Fibroblast of gingiva (primary cell): Measurements from ENCODE around the gene SIPA1.
A peak's percentile ranks its signal among the peaks of the same experiment; 100 is the strongest.
"Not testable (repeated sequence)": the region's sequence is repeated elsewhere in the genome, so short reads cannot be mapped to it uniquely, and the experiment has no call there.

Experiments
- DNase-seq: peaks from one replicate; pipeline ENCODE4 v3.0.0-alpha.2; 2011; ENCODE audit warnings: low read depth

The SIPA1 gene

DNA sequence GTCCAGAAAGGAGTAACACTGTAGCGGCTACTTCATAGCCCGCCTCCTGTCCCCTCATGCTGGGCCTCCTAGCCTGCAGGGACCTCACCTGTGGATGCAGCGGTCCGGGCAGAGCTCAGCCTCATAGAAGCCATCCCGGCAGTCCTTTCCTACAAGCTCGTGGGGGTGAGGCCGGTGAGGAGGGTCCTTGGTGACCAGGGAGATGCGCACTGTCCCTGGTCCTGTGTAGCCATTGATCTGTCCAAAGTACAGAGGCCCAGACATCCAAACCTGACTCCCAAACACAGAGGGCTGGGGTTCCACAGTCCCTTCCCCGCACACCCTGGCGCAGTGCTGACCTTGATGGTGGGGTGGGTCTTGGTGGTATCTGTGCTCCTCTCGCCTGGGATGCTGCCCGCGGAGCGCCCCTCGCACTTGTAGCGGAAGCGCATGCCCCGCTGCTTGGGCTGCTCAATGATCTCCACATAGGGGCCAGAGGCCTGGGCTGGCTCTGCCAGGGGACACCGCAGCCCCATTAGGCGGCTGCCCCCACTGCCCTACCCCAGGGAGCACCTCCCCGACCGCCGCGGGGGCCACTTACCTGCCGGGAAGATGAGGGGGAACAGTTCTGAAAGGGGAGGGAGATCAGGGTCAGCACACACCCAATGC is 23.8 kb downstream of the SIPA1 start:
- no peak for DNase-seq

DNA sequence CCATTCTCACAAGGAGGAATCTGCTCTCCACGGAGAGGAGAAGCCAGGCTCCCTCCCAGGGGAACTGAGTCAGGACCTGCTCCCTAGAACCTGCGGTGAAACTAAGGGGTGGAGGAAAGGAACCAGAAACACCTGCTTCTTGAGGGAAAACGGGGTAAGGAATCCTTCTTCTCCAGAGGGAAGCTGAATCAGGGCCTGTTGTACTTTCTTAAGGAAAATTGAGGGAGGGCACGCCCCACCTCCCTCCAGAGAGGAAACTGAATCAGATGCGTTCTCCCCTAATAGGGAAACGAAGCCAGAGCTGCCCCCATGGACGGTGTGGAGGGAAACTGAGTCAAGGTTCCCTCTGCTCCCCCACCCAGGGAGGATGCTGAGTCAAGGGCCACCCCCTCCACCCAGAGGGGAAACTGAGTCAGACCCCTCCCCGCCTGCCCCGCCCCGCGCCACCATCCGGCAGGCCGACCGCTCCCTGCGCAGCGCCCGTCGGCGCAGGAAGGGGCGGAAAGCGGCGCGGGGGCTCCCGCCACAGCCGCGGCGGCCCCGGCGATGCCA is 24.4 kb downstream of the SIPA1 start:
- DNase-seq = no peak

GRCh38 chr11:65662799-65663638 is 25.1 kb downstream of the SIPA1 start, which contains the start of gene RELA:
Gene RELA (minus strand): TSS chr11:65662916. CDS start chr11:65662832, 84 bp downstream.
- peak; percentile 96 for DNase-seq

DNA sequence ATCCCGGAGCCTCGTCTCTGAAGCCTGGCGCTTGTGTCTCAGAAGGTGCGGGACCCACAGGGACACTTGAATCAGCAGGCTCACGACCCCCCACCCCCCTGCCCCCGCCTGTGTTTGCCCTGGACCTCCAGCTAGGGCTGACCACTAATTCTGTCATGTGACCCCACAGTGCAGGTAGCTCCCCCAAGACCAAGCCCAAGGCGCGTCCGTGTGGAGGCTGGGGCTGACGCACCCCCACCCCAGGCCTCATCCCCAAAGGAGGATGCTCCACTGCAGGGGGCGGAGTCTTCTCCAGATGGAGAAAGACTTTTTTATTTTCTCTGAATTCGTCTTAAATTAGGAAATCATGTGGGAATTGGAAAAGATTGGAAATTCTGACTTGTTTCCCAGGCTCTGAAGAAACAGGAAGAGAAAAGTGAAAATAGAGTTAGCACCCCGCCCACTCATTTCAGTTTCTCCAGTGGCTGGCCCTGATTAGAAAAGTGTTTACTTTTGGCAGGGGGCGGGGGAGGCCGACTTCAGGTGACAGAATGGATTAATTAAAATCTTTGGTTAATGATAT is 25.8 kb downstream of the SIPA1 start:
- DNase-seq = peak; percentile 77

GRCh38 chr11:65672180-65672860 is 34.4 kb downstream of the SIPA1 start:
- no peak for DNase-seq

DNA sequence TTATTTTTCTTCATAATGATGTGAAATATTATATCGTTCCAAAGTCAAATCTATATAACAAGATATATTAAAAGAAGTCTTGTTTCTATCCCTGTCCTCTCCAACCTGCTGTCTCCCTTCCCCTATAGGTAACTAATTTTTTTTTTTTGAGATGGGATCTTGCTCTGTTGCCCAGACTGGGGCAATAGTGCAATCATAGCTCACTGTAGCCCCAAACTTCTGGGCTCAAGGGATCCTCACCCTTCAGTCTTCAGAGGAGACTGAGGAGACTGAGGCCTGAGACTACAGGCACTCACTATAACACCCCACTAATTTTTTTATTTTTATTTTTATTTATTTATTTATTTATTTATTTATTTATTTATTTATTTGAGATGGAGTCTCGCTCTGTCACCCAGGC is 35.1 kb downstream of the SIPA1 start:
- no peak for DNase-seq

DNA sequence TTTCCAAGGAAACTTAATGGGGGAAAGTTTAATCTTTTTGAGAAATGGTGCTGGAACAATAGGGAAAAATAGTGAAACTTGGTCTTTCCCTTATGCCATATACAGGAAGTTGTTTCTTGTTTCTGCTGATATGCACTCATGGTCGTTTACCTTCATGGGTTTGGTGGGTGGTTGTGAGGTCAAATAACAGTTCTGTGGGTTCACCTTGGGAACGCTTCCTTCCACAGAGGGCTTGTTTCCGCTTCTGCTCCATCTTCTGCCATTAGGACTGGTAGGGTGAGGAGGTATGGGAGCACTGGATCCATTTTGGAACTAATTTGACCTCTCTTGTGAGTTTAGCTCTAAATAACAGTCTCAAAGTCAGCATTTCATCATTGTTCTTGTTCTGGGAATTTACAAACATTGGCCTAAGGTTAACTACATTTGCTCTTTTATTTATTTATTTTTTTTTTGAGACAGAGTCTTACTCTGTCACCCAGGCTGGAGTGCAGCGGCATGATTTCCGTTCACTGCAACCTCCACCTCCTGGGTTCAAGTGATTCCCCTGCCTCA is 42.4 kb downstream of the SIPA1 start:
- DNase-seq = no peak

- DNase-seq = not testable (repeated sequence)
These were observed 45.6 kb downstream of the SIPA1 start for GRCh38 chr11:65683480-65683879.

DNA sequence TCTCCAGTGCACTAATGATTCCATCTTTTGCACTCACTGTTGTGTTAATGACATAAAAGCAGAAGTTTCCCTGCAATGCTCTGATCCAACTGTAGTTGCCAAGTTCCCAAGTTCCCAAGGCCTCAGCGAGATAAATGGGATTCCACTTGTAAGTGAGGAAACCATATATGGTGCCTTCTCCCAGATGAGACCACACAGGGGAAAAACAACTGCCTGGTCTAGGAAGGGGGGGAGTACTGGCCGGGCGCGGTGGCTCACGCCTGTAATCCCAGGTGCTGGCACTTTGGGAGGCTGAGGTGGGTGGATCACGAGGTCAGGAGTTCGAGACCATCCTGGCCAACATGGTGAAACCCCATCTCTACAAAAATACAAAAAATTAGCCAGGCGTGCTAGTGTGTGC is 48.1 kb downstream of the SIPA1 start:
- DNase-seq = no peak

DNA sequence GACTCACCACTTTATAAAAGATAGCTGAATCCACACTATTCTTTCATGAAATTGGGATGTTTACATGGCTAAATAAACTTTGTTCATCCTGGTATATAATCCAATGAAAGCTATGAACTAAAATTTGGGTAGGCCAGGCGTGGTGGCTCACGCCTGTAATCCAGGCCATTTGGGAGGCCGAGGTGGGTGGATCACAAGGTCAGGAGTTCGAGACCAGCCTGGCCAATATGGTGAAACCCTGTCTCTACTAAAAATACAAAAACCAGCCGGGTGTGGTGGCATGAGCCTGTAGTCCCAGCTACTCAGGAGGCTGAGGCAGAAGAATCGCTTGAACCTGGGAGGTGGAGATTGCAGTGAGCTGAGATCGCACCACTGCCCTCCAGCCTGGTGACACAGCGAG is 53.9 kb downstream of the SIPA1 start:
- DNase-seq = not testable (repeated sequence)

DNA sequence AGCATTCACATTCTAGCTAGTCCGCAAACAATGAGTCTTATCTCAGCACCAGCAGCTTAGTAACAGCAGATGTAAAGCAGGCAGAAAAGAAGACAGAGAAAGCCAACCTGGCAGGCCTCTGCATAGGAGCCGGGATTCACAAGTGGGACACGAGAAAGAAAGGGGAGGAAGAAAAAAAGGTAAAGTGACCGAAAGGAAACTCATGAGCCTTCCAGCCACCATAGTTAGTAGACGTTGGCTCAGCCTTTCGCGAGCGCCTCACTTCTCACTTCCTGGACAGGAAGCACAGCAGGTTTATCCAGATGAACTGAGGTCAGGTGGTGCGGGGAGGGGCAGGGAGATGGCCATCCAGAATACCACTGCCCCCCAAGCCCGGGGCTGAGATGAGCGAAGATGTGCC is 54.5 kb downstream of the SIPA1 start:
- no peak for DNase-seq

DNA sequence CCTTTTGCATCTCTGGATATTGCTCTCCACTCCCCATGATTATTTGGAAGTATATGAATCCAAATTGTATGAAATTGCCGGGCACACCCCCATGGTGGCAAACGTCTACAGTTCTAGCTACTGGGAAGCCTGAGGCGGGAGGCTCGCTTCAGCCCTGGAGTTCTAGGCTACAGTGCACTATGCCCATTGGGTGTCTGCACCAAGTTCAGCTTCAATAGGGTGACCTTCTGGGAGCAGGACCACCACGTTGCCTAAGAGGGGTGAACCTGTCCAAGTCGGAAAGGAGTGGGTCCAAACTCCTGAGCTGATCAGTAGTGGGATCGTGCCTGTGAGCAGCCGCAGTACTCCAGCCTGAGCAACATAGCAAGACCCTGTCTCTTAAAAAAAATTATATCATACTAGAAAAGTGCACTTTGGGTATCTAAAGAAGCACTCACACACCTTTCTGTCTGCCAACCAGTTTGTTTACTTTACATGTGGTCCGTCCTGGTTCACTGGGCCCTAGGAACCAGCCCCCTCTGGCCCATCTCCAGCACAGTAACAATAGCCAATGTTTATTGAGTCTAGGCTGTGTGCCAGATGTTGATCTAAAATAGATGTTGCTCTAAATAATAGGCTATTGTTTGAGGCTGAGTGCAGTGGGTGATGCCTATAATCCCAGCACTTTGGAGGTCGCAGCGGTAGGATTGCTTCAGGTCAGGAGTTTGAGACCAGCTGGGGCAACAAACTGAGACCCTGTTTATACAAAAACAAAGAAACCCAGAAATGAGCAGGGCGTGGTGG is 57.7 kb downstream of the SIPA1 start:
- DNase-seq = no peak

GRCh38 chr11:65696802-65697552 is 59.1 kb downstream of the SIPA1 start:
- no peak for DNase-seq

DNA sequence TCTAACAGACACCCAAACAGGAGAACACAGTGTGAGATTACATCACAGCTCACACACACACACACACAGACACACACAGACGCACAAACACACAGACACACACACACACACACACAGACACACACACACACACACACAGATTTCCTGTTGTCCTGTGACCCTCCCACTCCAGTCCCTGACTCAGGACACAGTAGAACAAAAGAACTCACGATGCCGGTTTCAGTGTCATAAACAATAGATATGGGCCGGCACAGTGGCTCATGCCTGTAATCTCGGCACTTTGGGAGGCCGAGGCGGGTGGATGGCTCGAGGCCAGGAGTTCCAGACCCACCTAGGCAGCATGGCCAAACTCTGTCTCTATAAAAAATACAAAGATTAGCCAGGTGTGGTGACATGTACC is 60.3 kb downstream of the SIPA1 start:
- DNase-seq = no peak

DNA sequence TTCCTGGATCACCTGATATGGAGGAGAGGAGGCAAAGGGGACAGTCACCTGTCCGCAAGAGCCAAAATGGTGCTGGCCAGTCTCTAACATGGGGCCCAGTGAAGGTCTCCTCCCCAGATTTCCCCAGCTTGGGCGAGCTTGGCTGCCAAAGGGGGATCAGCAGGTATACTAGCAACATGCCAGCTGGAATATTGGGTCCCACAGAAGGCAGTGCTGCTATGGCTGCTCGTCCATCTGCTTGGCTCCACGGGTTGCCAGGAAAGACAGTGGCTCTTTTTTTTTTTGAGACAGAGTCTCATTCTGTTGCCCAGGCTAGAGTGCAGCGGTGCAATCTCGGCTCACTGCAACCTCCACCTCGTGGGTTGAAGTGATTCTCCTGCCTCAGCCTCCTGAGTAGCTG is 61.4 kb downstream of the SIPA1 start:
- DNase-seq = no peak

DNA sequence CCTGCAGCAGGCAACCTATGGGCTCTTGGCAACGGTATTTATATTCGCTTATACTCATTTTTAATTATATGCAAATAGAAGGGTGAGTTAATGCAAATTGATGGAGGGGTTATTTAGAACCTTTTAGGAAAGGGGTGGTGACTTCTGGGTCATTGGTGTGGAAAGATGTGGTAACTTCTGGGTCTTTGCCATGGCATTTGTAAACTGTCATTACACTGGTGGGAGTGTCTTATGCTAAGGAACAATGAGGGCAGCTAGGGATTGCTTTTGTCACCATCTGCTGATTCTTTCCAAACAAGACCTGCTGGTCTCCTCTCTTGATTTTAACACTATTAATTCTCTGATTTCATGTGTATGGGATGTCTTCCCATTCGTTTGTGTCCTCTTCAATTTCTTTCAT is 62.5 kb downstream of the SIPA1 start:
- no peak for DNase-seq
